DND-41 (cell line): Measurements from ENCODE around the gene TRIM10.
"Not testable (repeated sequence)": the region's sequence is repeated elsewhere in the genome, so short reads cannot be mapped to it uniquely, and the experiment has no call there.

Experiments
- ATAC-seq: fragments of 200-7000 bp; cut with Tn5 transposase; 3 replicates; pipeline ENCODE4 v1.9.1; 2021; ENCODE audit warnings: low read depth; ENCODE audit not compliant: insufficient read depth
- DNase-seq: peaks from one replicate; pipeline ENCODE4 v3.0.0-alpha.2; 2020
- H2AFZ ChIP-seq: 2 replicates; pipeline ENCODE4 v1.6.0; 2012; ENCODE audit warnings: low read depth, low read length
- H3K27ac ChIP-seq: 2 replicates; pipeline ENCODE4 v1.5.1; 2012; ENCODE audit warnings: low read length, inconsistent platforms
- H3K27me3 ChIP-seq: fragments of 200-600 bp; sonication (generic); 2 replicates; pipeline ENCODE4 v1.6.0; 2012; ENCODE audit warnings: low read length, mild to moderate bottlenecking, inconsistent platforms; ENCODE audit not compliant: insufficient read depth, poor library complexity
- H3K36me3 ChIP-seq: 2 replicates; pipeline ENCODE4 v1.5.1; 2012; ENCODE audit warnings: low read length, inconsistent platforms; ENCODE audit not compliant: insufficient read depth
- H3K4me1 ChIP-seq: 2 replicates; pipeline ENCODE4 v1.5.1; 2012; ENCODE audit warnings: mild to moderate bottlenecking, low read length; ENCODE audit not compliant: insufficient read depth
- H3K4me2 ChIP-seq: 2 replicates; pipeline ENCODE4 v1.6.0; 2012; ENCODE audit warnings: mild to moderate bottlenecking, moderate library complexity, low read length, inconsistent platforms; ENCODE audit not compliant: insufficient read depth
- H3K4me3 ChIP-seq, 2 experiments: fragments of 200-600 bp in 1 of 2; shearing (Covaris generic) in 1 of 2; 2 replicates each; pipeline ENCODE4 v1.5.1; 2012 to 2016; ENCODE audit warnings: inconsistent platforms in 2 of 2, low read length in 2 of 2, mild to moderate bottlenecking in 2 of 2, low read depth in 1 of 2, moderate library complexity in 1 of 2
- H3K79me2 ChIP-seq: 2 replicates; pipeline ENCODE4 v1.6.0; 2012; ENCODE audit warnings: low read length, inconsistent platforms; ENCODE audit not compliant: insufficient read depth
- H3K9ac ChIP-seq: 2 replicates; pipeline ENCODE4 v1.6.0; 2012; ENCODE audit warnings: low read depth, mild to moderate bottlenecking, inconsistent platforms, low read length, moderate library complexity
- H3K9me3 ChIP-seq: 2 replicates; pipeline ENCODE4 v1.5.1; 2012; ENCODE audit warnings: low read length, moderate library complexity, mild to moderate bottlenecking, inconsistent platforms; ENCODE audit not compliant: insufficient read depth, severe bottlenecking
- H4K20me1 ChIP-seq: 2 replicates; pipeline ENCODE4 v1.6.0; 2012; ENCODE audit warnings: low read length; ENCODE audit not compliant: insufficient read depth
- CTCF ChIP-seq: IDR thresholded peaks from 2 replicates; pipeline ENCODE4 v1.5.1; 2012; ENCODE audit warnings: borderline replicate concordance, low read length, moderate library complexity, mild to moderate bottlenecking; ENCODE audit not compliant: poor library complexity, severe bottlenecking; ENCODE audit errors: extremely low read depth
- EZH2 ChIP-seq: IDR thresholded peaks from 3 replicates; pipeline ENCODE4 v1.6.1; 2012; ENCODE audit warnings: borderline replicate concordance, low read depth, mild to moderate bottlenecking, moderate library complexity, low read length, inconsistent platforms; ENCODE audit not compliant: severe bottlenecking

The TRIM10 gene

GRCh38 chr6:30127238-30128093 lies 33.5 kb downstream of the TRIM10 start:
- H3K79me2 ChIP-seq = no peaks in the 10 kb centered on the region
- no peak overlapping the region for H2AFZ ChIP-seq
- H3K4me3 ChIP-seq = no peak overlapping the region
- no peak for DNase-seq
- TF ChIP-seq CTCF = no peak
- TF ChIP-seq EZH2 = no peak
- H3K27me3 ChIP-seq = peaks cover 23% of the 10 kb centered on the region
- H3K36me3 ChIP-seq = no peaks in the 10 kb centered on the region
- no peak overlapping the region for H3K4me2 ChIP-seq
- H3K9ac ChIP-seq = no peak overlapping the region
- no peak overlapping the region for H3K27ac ChIP-seq
- H3K4me1 ChIP-seq = peaks cover 5% of the 10 kb centered on the region
- H3K9me3 ChIP-seq = no peaks in the 10 kb centered on the region
- no peak for ATAC-seq
- no peaks in the 10 kb centered on the region for H4K20me1 ChIP-seq

GRCh38 chr6:30122515-30122914 lies 38.5 kb downstream of the TRIM10 start:
- DNase-seq (no peak), ATAC-seq (no peak)
- no peak for TF ChIP-seq CTCF
- TF ChIP-seq EZH2 = no peak
- Histone ChIP-seq H3K79me2 (no peaks in the 10 kb centered on the region), H3K27ac (no peak overlapping the region), H3K9me3 (no peaks in the 10 kb centered on the region), H4K20me1 (no peaks in the 10 kb centered on the region), H3K36me3 (no peaks in the 10 kb centered on the region), H3K27me3 (peaks cover 22% of the 10 kb centered on the region), H3K4me2 (no peak overlapping the region), H3K4me3 (no peak overlapping the region), H3K4me1 (no peaks in the 10 kb centered on the region), H3K9ac (no peak overlapping the region), H2AFZ (no peak overlapping the region)

GRCh38 chr6:30121446-30122366 lies 39.3 kb downstream of the TRIM10 start:
- H2AFZ ChIP-seq = no peak overlapping the region
- H3K27ac ChIP-seq = no peak overlapping the region
- no peaks in the 10 kb centered on the region for H3K79me2 ChIP-seq
- no peak overlapping the region for H3K4me2 ChIP-seq
- no peak overlapping the region for H3K9ac ChIP-seq
- H3K4me1 ChIP-seq = no peaks in the 10 kb centered on the region
- no peak for TF ChIP-seq CTCF
- ATAC-seq = no peak
- peaks cover 22% of the 10 kb centered on the region for H3K27me3 ChIP-seq
- no peak overlapping the region for H3K4me3 ChIP-seq
- H4K20me1 ChIP-seq = no peaks in the 10 kb centered on the region
- DNase-seq = no peak
- no peaks in the 10 kb centered on the region for H3K9me3 ChIP-seq
- no peaks in the 10 kb centered on the region for H3K36me3 ChIP-seq

GRCh38 chr6:30118691-30119090 lies 42.3 kb downstream of the TRIM10 start:
- H3K27me3 ChIP-seq = peaks cover 17% of the 10 kb centered on the region
- H4K20me1 ChIP-seq, H3K4me1 ChIP-seq, DNase-seq, H3K79me2 ChIP-seq, H3K4me2 ChIP-seq, H2AFZ ChIP-seq, H3K9me3 ChIP-seq, H3K4me3 ChIP-seq, H3K9ac ChIP-seq, H3K36me3 ChIP-seq, H3K27ac ChIP-seq, ATAC-seq: not testable (repeated sequence)
